ENCODE data around the gene PLD5. TPM values are rescaled to one million over a fixed set of nuclear protein-coding genes. Genes with fewer than 3 reads are reported as not detected.

The PLD5 gene
- total and polyA plus RNA-seq, 2 of the 13 experiments (the other 11 are each of a cell fraction or from before 2014, with no cell fraction given): not detected

DNA sequence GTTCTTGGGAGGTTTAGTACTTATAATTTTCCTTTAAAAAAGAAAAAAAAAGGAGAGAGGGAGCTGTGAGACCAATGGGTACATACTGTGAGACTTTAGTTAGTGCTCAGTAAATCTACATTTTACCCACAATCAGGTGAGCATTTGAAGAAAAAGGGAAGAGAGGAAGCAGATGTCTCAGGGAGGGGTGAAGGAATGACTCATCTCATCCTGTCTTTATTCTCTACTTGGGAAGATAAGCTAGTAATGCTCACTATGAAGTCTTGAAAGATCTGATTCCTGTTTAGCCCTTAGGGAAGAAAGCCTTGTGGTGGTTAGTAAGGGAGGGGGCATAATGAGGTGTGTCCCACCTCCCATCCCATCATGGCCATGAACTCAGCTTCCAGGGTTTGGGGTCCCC lies 112.6 kb downstream of the PLD5 start:
- H3K4me2 ChIP-seq (ENCODE audit: low read depth, low read length): no peak overlapping the region
- POLR2A ChIA-PET: no interaction called here
- FAIRE-seq: no peak
- H3K79me2 ChIP-seq (ENCODE audit: insufficient read depth, low read length): no peaks in the 10 kb centered on the region
- no peaks in the 10 kb centered on the region for H4K20me1 ChIP-seq (ENCODE audit: insufficient read depth, low read length)
- ATAC-seq: no peak
- no peak for DNase-seq (ENCODE audit: low spot score)
- CTCF ChIA-PET (ENCODE audit: low intra/inter-chr PET ratio, low total read pairs): no interaction called here
- in situ Hi-C loops (cut with HindIII; ENCODE audit: extremely low pct_ligation_motif_present, low pct_unique_long_range_greater_than_20kb): no loop called here
- no peaks in the 10 kb centered on the region for H3K4me1 ChIP-seq (ENCODE audit: insufficient read depth, low read length)
- no peaks in the 10 kb centered on the region for H3K27me3 ChIP-seq (ENCODE audit: control insufficient read depth in 1 of 2, insufficient read depth in 2 of 2, low read length in 2 of 2)
- no peak overlapping the region for H3K4me3 ChIP-seq (replicated peaks in 1 of 3; ENCODE audit: insufficient read depth in 1 of 3, low read depth in 2 of 3, low read length in 3 of 3)
- TF ChIP-seq ZNF709 (CRISPR knock-in tag; IDR thresholded peaks at IDR 0.05): no peak
- no peak for TF ChIP-seq TBL1XR1 (IDR thresholded peaks at IDR 0.05; ENCODE audit: borderline replicate concordance, low read length, partially characterized antibody)
- TF ChIP-seq MEIS2 (CRISPR knock-in tag; IDR thresholded peaks at IDR 0.05): no peak
- TF ChIP-seq RFXAP (CRISPR knock-in tag; IDR thresholded peaks at IDR 0.05; ENCODE audit: borderline replicate concordance): no peak
- TF ChIP-seq, protein P1, sequence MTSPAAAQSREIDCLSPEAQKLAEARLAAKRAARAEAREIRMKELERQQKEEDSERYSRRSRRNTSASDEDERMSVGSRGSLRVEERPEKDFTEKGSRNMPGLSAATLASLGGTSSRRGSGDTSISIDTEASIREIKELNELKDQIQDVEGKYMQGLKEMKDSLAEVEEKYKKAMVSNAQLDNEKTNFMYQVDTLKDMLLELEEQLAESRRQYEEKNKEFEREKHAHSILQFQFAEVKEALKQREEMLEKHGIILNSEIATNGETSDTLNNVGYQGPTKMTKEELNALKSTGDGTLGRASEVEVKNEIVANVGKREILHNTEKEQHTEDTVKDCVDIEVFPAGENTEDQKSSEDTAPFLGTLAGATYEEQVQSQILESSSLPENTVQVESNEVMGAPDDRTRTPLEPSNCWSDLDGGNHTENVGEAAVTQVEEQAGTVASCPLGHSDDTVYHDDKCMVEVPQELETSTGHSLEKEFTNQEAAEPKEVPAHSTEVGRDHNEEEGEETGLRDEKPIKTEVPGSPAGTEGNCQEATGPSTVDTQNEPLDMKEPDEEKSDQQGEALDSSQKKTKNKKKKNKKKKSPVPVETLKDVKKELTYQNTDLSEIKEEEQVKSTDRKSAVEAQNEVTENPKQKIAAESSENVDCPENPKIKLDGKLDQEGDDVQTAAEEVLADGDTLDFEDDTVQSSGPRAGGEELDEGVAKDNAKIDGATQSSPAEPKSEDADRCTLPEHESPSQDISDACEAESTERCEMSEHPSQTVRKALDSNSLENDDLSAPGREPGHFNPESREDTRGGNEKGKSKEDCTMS (CRISPR knock-in tag; conservative IDR thresholded peaks at IDR 0.05): no peak
- TF ChIP-seq CENPX (CRISPR knock-in tag; IDR thresholded peaks at IDR 0.05): no peak
- H2AFZ ChIP-seq (ENCODE audit: low read length): no peak overlapping the region
- no peak overlapping the region for H3K9ac ChIP-seq (ENCODE audit: insufficient read depth, low read depth, low read length)
- H3K27ac ChIP-seq (ENCODE audit: extremely low read length, insufficient read depth, low read length): no peak overlapping the region
- H3K9me3 ChIP-seq (ENCODE audit: low read length): no peaks in the 10 kb centered on the region
- no peaks in the 10 kb centered on the region for H3K36me3 ChIP-seq (replicated peaks in 1 of 2; ENCODE audit: control insufficient read depth in 1 of 2, insufficient read depth in 2 of 2, low read length in 2 of 2)
- BruUV-seq (replicated peaks): no TSS peak
- intact Hi-C loops (cut with micrococcal nuclease; ENCODE audit: unreplicated experiment): no loop called here

DNA sequence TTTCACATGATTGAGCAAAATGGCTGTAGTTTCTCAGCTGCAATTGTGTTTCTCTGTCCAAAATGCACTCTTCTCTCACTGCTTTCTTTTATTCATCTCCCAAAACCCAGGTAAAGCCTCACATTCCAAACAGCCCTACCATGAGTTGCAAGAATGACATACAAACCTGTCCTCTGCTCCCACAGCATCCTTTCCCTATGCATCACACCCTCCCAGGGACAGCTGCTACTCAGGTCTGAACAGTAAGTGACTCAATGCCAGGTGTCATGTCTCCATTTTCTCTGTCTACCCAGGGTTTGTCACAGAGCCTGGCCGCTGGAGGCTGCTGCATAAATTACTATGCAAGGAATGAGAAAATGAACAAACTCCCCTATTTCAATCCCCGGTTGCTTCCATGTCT lies 118.5 kb downstream of the PLD5 start:
- Histone ChIP-seq H3K79me2 (ENCODE audit: insufficient read depth, low read length) (no peaks in the 10 kb centered on the region), H3K4me3 (replicated peaks in 1 of 3; ENCODE audit: insufficient read depth in 1 of 3, low read depth in 2 of 3, low read length in 3 of 3) (no peak overlapping the region), H3K4me2 (ENCODE audit: low read depth, low read length) (no peak overlapping the region), H2AFZ (ENCODE audit: low read length) (no peak overlapping the region), H3K27me3 (ENCODE audit: control insufficient read depth in 1 of 2, insufficient read depth in 2 of 2, low read length in 2 of 2) (no peaks in the 10 kb centered on the region; a peak in 1 of 5 replicates), H3K9ac (ENCODE audit: insufficient read depth, low read depth, low read length) (no peak overlapping the region), H3K9me3 (ENCODE audit: low read length) (no peaks in the 10 kb centered on the region), H3K27ac (ENCODE audit: extremely low read length, insufficient read depth, low read length) (no peak overlapping the region), H3K4me1 (ENCODE audit: insufficient read depth, low read length) (no peaks in the 10 kb centered on the region), H4K20me1 (ENCODE audit: insufficient read depth, low read length) (no peaks in the 10 kb centered on the region), H3K36me3 (replicated peaks in 1 of 2; ENCODE audit: control insufficient read depth in 1 of 2, insufficient read depth in 2 of 2, low read length in 2 of 2) (no peaks in the 10 kb centered on the region)
- 0% methylated on average over 2 of the region's 2 CpGs for WGBS (ENCODE audit: low lambda C conversion rate)
- intact Hi-C loops (cut with micrococcal nuclease; ENCODE audit: unreplicated experiment) (no loop called here), in situ Hi-C loops (cut with HindIII; ENCODE audit: extremely low pct_ligation_motif_present, low pct_unique_long_range_greater_than_20kb) (no loop called here)
- ATAC-seq (no peak), FAIRE-seq (no peak), DNase-seq (ENCODE audit: low spot score) (no peak)
- ChIA-PET CTCF (ENCODE audit: low intra/inter-chr PET ratio, low total read pairs) (no interaction called here), POLR2A (no interaction called here)
- no TSS peak for BruUV-seq (replicated peaks)
- TF ChIP-seq SMAD9 (CRISPR knock-in tag; IDR thresholded peaks at IDR 0.05) (no peak), ZNF629 (CRISPR knock-in tag; conservative IDR thresholded peaks at IDR 0.05) (no peak), ZNF230 (CRISPR knock-in tag; IDR thresholded peaks at IDR 0.05) (no peak), RELA (CRISPR knock-in tag; IDR thresholded peaks at IDR 0.05) (no peak), ZNF263 (CRISPR knock-in tag; IDR thresholded peaks at IDR 0.05) (no peak), TCF7L2 (IDR thresholded peaks at IDR 0.05; ENCODE audit: low read depth, low read length) (no peak)
